Keratinocyte (primary cell): ENCODE results near the gene SLIT3. TPM values are rescaled to one million over a fixed set of nuclear protein-coding genes. Genes with fewer than 3 reads are reported as not detected.

Experiments
- DNase-seq: peaks from one replicate; pipeline ENCODE4 v3.0.0-alpha.2; 2011; ENCODE audit warnings: low read depth, missing footprints, low spot score
- FAIRE-seq: peaks from 2 replicates; lab custom pipeline; 2011; peaks lifted over from hg19 to GRCh38; lab: Jason Lieb, UNC
- H2AFZ ChIP-seq: 2 replicates; pipeline ENCODE4 v1.6.0; 2012; ENCODE audit warnings: low read length, control low read depth, inconsistent platforms; ENCODE audit not compliant: control insufficient read depth
- H3K27ac ChIP-seq: 2 replicates; pipeline ENCODE4 v1.5.1; 2011; ENCODE audit warnings: low read length; ENCODE audit not compliant: control insufficient read depth, insufficient read depth
- H3K27me3 ChIP-seq: 3 replicates; pipeline ENCODE4 v1.6.0; 2011; ENCODE audit warnings: low read length; ENCODE audit not compliant: control insufficient read depth, insufficient read depth; ENCODE audit errors: extremely low read depth
- H3K36me3 ChIP-seq, 2 experiments: 2 replicates in 1 of 2; 3 replicates in 1 of 2; pipeline ENCODE4 v1.5.1; 2011; ENCODE audit warnings: low read length in 2 of 2, mild to moderate bottlenecking in 1 of 2; ENCODE audit not compliant: control insufficient read depth in 2 of 2, insufficient read depth in 2 of 2; ENCODE audit errors: extremely low read depth in 1 of 2
- H3K4me1 ChIP-seq: 3 replicates; pipeline ENCODE4 v1.5.1; 2011; ENCODE audit warnings: low read length; ENCODE audit not compliant: control insufficient read depth, insufficient read depth; ENCODE audit errors: extremely low read depth
- H3K4me2 ChIP-seq: 3 replicates; pipeline ENCODE4 v1.6.0; 2011; ENCODE audit warnings: low read depth, low read length; ENCODE audit not compliant: control insufficient read depth, insufficient read depth; ENCODE audit errors: extremely low read depth
- H3K4me3 ChIP-seq, 3 experiments: fragments of 200-600 bp in 1 of 3; sonication (generic) in 1 of 3; 2 replicates in 2 of 3; 3 replicates in 1 of 3; pipeline ENCODE4 v1.5.1; 2011 to 2016; ENCODE audit warnings: low read length in 3 of 3, mild to moderate bottlenecking in 3 of 3, control low read depth in 2 of 3, inconsistent platforms in 1 of 3, low read depth in 1 of 3, mixed read lengths in 1 of 3, mixed run types in 1 of 3, moderate library complexity in 1 of 3; ENCODE audit not compliant: control insufficient read depth in 2 of 3, insufficient read depth in 2 of 3; ENCODE audit errors: extremely low read depth in 1 of 3
- H3K79me2 ChIP-seq: 2 replicates; pipeline ENCODE4 v1.6.0; 2012; ENCODE audit warnings: low read length; ENCODE audit not compliant: control insufficient read depth, insufficient read depth
- H3K9ac ChIP-seq: 3 replicates; pipeline ENCODE4 v1.6.0; 2011; ENCODE audit warnings: low read length; ENCODE audit not compliant: control insufficient read depth, insufficient read depth; ENCODE audit errors: extremely low read depth
- H3K9me1 ChIP-seq: 3 replicates; pipeline ENCODE4 v1.6.0; 2011; ENCODE audit warnings: low read length; ENCODE audit not compliant: control insufficient read depth, insufficient read depth; ENCODE audit errors: extremely low read depth
- H3K9me3 ChIP-seq: 2 replicates; pipeline ENCODE4 v1.5.1; 2012; ENCODE audit warnings: low read depth, low read length; ENCODE audit not compliant: control insufficient read depth
- H4K20me1 ChIP-seq: 3 replicates; pipeline ENCODE4 v1.6.0; 2011; ENCODE audit warnings: low read length; ENCODE audit not compliant: control insufficient read depth, insufficient read depth; ENCODE audit errors: extremely low read depth
- CTCF ChIP-seq, 3 experiments: IDR thresholded peaks in 1 of 3; conservative IDR thresholded peaks in 1 of 3; optimal IDR thresholded peaks in 1 of 3; 2 replicates in 2 of 3; 3 replicates in 1 of 3; pipeline versions ENCODE3 to v1.5.1; 2011; ENCODE audit warnings: low read length in 3 of 3, mild to moderate bottlenecking in 3 of 3, moderate library complexity in 2 of 3, control low read depth in 1 of 3, inconsistent platforms in 1 of 3; ENCODE audit not compliant: insufficient read depth in 2 of 3; ENCODE audit errors: extremely low read depth in 1 of 3
- EZH2 ChIP-seq: IDR thresholded peaks from one replicate; pipeline ENCODE4 v1.6.1; 2012; ENCODE audit warnings: inconsistent platforms, mild to moderate bottlenecking, low read length, moderate library complexity
- dilution Hi-C: fragments of 300-500 bp; cut with MboI; formaldehyde crosslinking; loops from one replicate; pipeline ENCODE4 v1.7.0; 2020; ENCODE audit warnings: low sequenced_read_pairs; ENCODE audit not compliant: extremely low pct_ligation_motif_present
- polyA plus RNA-seq, 5 experiments: library from polyadenylated mRNA; depleted of rRNA in 3 of 5; stranded (reverse) in 3 of 5; stranded (forward) in 1 of 5; unstranded in 1 of 5; fragments of >200 nt; gene quantifications; 1 replicate in 1 of 5; 2 replicates in 3 of 5; 3 replicates in 1 of 5; pipeline versions ENCODE4 v1.2.1 to v1.2.3, GENCODE V29; 2011 to 2012; ENCODE audit warnings: missing spikeins in 2 of 5, low read depth in 1 of 5, low replicate concordance in 1 of 5

SLIT3 gene
- polyA plus RNA-seq, 1 donor (not counting 4 experiments of a cell fraction or from before 2014, with no cell fraction given), result 2.4 TPM

- Histone ChIP-seq H4K20me1 (no peaks in the 10 kb centered on the region), H3K4me3 (no peak overlapping the region), H3K4me2 (no peak overlapping the region), H3K9me3 (no peaks in the 10 kb centered on the region), H2AFZ (no peak overlapping the region), H3K36me3 (no peaks in the 10 kb centered on the region), H3K27me3 (no peaks in the 10 kb centered on the region), H3K4me1 (peaks cover 6% of the 10 kb centered on the region), H3K9ac (no peak overlapping the region), H3K79me2 (no peaks in the 10 kb centered on the region), H3K27ac (no peak overlapping the region), H3K9me1 (no peaks in the 10 kb centered on the region)
- DNase-seq (no peak), FAIRE-seq (no peak)
- TF ChIP-seq EZH2 (no peak), CTCF (optimal IDR thresholded peaks at IDR 0.05 in 1 of 3, IDR thresholded peaks at IDR 0.05 in 1 of 3, conservative IDR thresholded peaks at IDR 0.05 in 1 of 3; ENCODE audit: extremely low read depth in 1 of 3, insufficient read depth in 2 of 3, low read length in 3 of 3) (no peak)
- dilution Hi-C loops, result no loop called here
Observed at GRCh38 chr5:169054506-169054905, 246.4 kb downstream of the SLIT3 start.

- FAIRE-seq, result no peak
- no peak overlapping the region for H3K4me3 ChIP-seq
- H3K9me3 ChIP-seq, result no peaks in the 10 kb centered on the region
- H3K27me3 ChIP-seq, result no peaks in the 10 kb centered on the region
- H3K4me1 ChIP-seq, result peaks cover 6% of the 10 kb centered on the region
- TF ChIP-seq CTCF (optimal IDR thresholded peaks at IDR 0.05 in 1 of 3, IDR thresholded peaks at IDR 0.05 in 1 of 3, conservative IDR thresholded peaks at IDR 0.05 in 1 of 3; ENCODE audit: extremely low read depth in 1 of 3, insufficient read depth in 2 of 3, low read length in 3 of 3) (no peak), EZH2 (no peak)
- H3K36me3 ChIP-seq, result no peaks in the 10 kb centered on the region
- H3K4me2 ChIP-seq, result no peak overlapping the region
- no peak overlapping the region for H2AFZ ChIP-seq
- no peaks in the 10 kb centered on the region for H3K9me1 ChIP-seq
- dilution Hi-C loops, result no loop called here
- H3K79me2 ChIP-seq, result no peaks in the 10 kb centered on the region
- H4K20me1 ChIP-seq, result no peaks in the 10 kb centered on the region
- H3K27ac ChIP-seq, result no peak overlapping the region
- H3K9ac ChIP-seq, result no peak overlapping the region
- DNase-seq, result no peak
Observed at GRCh38 chr5:169052207-169052606, 248.7 kb downstream of the SLIT3 start.
